HG02759 (cell line): Measurements from ENCODE around the gene ZNF385B.

Experiments used
- ATAC-seq: cut with Tn5 transposase; IDR thresholded peaks from one replicate; pipeline ENCODE4 v1.9.1; 2021; ENCODE audit warnings: mild to moderate bottlenecking, moderate library complexity; ENCODE audit not compliant: unreplicated experiment

ZNF385B gene

DNA sequence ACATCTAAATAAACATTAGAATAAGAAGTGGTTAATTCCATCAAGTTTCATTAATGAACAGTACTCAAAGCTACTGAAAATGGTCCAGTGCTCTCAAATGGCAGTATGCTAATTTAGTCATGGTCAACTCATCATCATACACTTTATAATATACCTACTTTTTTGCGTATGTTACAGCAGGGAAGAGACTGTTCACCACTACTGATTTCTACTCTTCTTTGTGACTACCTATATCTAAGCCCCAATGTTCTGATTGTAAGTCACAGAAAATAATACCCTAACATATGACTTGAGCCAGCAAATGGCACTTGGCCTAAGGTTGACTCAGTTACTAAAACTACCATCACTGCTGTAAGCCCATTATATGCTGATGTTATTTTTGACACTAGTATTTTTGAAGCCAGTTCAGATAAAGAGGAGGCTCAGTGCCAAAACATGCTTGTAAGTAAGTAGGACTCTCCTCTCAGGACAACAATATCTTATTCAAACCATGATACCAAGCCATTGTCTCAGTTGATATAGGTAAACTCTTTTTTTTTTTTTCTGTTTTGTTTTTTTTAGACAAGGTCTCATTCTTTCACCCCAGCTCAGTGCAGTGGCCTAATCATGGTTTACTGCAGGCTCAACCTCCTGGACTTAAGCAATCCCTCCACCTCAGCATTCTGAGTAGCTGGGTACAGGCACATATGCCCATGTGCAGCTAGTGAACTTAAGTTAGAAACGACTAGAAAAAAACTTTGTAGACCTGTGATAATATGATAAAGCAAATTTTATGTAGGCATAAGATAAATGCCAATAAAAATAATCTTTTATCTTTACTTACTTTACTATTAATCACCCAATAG is 266.9 kb downstream of the ZNF385B start:
- no peak for ATAC-seq

DNA sequence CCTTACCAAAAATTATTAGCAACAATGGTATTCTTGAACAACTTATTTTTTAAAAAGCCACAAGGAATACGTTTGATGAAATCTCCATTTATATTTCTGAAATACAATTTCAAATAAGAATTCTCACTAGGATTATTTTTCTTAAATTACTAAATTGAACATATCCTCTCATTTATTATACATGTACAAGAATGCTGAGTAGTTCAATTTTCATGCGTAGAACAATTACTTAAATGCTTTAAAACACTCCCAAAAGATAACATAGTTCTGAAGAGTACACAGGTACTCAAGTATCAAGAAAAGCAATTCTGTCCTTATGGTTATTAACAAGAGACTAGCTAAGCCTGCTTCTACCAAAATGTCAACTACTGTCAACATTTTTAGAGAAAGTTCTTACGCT is 268.1 kb downstream of the ZNF385B start:
- ATAC-seq = no peak

DNA sequence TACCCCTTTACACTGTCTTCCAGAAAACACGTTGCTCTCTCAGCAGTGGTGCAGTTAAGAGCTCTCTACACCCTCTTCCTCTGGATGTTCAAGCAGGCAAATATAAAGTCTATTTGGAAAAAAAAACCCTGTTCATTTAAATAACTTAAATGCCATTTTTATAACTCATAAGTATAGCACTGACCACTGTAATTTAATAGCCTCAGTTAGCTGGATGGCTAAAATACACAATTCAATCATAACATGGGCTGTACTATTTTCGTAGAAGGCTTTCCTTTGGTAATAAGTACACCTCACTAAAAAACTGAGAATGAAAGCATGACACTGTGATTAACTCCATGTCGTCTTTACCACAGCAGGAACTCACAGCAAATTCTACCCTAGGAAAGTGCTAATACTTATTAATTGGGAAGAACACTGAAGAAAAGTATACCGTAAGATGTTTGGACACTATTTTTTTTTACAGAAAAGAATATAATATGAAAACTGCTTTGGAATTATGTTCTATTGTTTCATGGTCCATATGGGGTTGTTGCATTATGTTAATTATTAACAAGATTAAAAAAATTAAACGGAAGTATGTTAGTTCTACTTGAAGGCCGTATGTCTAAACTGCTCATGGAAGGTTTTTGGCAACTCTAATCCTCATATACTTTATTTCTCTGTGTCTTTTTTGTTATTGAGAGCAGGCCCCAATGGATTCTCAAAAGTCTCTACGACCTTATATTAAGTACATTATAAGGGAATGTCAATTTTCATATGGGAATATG is 269.1 kb downstream of the ZNF385B start:
- ATAC-seq = no peak

DNA sequence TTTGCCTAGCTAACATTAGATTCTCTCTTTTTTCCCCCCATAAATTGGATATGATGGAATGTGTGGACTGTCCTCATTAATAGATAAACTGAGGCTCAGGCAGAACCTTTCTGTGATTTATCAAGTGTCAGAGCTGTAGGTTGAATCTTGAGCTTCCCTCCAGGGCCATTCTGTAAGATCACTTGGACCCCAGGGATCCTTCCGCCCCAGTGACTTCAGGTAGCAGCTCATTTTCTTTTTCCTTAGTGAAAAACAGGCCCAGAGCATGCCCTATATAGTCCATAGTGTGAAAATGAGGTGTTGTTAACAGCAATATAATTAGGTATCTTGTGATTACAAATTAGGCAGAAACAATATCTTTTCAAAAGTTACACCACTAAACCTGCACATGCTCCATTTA is 269.7 kb downstream of the ZNF385B start:
- no peak for ATAC-seq

DNA sequence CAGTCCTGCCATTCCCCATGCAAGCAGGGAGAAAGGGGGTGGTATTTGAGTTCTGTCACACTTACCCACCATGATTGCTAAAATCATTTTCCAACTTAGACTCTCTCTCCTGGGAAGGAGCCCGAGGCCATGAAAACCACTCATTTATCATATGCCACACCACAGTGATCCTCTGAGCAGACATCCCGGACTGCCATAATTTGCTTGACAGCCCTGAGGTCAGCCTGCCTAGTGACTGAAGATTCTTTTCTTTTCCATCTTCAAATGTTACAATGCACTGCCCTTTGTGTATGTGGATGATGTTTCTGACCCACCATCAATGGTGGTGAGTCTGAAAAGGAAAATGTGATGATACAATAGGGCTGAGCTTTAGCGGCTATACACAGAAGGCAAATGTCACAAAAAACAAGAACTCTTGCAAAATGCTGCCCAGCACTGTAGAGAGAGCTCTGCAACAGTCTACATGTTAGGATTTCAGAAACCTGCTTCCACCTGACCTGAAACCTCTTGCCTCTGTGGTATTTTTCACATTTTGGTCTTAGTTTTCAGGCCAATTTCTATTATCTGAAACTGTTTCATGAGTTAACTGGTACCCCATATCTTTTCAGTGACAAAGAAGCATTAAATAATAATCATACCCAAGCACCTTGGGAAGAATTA is 272.8 kb downstream of the ZNF385B start:
- ATAC-seq = no peak

DNA sequence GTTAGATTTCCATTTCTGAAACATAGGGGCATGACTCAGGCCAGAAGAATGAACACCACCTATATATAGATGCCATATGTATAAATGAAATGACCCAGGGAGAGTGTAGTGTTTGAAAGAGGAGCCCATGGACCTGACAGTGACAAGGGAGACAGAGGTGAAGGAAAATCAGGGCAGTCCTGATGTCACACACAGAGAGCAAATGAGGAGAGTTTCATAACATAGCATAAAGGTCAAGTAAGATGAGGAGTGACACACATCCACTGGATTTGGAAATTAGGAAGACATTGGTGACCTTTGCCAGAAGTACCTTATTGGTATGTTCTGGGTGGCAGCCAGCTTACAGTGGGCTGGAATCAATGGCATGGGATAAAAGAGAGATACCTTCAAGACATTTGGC is 276.7 kb downstream of the ZNF385B start:
- ATAC-seq = no peak

DNA sequence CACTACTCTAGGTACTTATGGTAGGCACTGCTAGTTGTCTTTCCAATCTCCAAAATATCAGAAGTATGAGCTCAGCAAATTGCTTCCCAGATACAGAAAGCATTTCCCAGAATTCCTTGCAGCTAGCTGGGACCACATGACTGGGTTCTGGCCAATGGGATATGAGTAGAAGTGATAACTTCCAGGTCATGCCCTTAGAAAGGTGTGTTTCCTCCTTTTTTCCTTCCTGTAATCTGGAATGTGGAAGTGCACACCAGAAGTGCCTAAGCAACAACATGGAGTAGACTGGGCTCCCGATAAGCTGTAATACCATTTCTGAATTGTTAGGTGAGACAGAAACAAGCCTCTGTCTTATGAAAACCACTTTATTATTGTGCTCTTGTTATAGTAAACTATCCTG is 279.8 kb downstream of the ZNF385B start:
- ATAC-seq = no peak

DNA sequence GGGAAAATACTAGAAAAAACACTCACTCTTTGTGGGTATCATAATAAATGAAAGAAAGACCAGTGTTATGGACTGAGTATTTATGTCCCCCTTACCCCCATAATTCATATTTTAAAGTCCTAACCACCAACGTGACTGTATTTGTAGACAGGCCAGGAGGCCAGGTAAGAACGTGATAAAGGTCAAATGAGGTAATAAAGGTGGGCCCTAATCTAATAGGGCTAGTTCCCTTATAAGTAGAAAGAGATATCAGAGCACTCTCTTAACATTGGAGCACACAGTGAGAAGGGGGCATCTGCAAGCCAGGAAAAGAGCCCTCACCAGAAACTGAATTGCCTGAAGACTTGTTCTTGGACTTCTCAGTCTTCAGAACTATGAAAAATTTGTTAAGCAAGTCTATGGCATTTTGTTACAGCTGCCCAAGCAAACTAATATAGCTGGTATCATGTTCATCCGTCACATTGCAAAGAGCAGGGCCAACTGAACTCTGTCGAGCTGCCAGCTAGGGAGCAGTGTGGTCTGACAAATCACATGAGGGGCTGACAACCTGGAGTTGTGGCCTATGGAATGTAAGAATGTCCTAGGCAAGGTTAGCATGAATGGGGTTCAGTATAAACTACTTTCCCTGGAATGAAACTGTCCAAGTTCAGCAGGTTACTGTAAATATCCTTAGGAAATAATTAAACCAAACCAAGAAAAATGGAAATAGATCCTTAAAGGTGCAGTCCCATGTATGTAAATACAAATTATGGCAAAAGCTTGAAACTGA is 280.9 kb downstream of the ZNF385B start:
- no peak for ATAC-seq

DNA sequence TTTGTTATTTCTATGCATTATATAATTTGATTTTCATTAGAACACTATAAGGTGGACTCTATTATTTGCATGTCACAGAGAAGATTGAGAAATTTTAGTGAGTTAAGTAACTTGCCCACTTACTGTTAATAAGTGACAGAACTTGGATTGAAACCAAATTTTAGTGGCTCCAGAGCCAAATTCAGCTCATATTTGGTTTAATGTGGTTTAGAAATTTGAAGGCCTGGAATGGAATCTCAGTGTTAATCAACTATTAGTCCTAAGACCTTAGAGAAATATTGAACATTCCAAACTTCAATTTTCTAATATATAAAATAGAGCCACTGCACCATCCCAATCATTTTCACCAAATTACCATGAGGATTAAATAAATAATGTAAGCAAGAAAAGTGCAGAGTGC is 281.6 kb downstream of the ZNF385B start:
- no peak for ATAC-seq

DNA sequence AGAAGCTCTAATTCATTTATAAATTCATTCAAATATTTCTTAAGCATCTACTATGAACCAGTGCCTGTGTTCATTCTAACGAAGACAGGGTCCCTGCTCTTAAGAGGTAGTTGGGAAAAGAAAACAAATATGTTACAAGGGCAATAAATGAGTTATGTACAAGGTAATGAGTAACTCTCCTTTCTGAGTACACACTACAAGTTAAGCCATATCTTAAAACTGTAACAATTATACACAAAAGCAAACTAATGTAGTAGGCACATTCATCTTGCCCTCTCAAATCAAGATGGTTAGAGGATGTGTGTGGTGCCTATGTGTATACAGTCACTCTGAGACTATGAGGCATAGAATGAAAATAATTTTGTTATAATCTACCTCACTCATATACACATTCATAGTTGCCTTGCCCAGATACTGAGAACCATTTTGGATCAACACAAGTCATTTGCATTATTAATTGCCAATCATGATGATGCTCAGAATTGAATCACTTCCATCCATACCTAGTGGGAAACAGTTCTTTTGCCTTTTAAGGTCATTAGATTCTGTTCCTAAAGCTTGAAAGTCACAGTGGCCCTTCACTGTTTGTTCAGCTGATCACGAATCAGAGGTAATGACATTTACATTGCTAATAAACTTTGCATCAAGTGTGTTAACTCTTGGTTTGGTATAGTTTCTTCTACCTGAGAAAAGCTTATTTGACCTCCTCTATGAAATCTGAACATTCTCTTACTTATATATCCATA is 283.1 kb downstream of the ZNF385B start:
- ATAC-seq = no peak

DNA sequence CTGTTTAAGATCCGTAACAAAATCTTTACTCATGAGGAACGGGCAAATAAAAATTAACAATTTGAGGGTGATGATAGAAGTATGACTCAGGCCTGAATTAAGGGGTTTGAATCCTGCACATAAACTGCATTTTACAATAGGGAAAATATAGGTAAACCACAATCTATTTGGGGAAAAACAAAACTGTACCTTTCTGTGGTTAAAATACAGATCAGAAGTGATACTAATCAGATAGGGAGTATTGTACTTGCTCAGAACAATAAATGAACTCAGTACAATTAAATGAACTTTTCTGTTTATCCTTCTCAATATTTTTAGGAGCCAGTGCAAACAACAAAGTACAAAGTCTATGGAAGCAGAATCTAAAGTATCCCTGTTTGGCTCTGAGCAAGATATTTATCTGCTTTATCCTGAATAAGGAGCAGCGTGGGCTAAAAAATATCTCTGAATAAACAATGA is 287.3 kb downstream of the ZNF385B start:
- no peak for ATAC-seq

DNA sequence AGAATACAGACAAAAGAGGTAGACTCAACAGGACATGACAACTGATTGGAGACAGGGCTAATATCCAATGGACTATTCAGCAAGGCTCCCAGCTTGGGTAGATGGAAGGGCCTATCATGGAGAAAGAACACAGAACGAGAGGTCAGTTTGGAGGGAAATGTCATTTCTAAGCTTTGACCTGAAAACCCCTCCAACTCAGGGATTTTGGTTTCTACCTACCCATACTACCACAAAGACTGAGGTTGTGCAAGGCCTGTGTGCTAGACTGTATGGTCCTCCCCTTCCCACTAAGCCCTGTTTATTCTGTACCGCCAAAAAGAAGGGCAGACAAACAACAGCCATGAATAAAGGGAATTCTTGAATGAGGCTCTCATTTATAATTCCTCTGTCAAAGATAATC is 288.9 kb downstream of the ZNF385B start:
- ATAC-seq = no peak

DNA sequence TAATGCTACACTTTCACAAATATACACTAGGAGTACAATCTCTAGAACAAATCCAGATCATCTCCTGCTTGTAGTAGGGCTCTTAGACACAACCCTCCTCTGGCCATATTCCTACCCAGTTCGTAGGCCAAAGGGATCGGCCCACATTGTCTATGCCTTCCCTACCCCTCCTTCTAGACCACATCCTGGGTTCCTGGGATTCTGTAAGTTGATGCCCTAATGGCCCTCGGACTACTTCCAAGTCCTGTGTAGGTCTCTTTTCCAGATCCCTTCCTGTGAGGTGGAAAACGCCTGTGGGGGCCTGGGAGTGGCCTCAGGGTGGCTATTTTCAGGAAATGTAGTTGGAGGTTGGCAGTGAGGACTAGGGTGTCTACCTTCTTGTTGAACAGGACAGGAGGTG is 289.7 kb downstream of the ZNF385B start:
- ATAC-seq = no peak

DNA sequence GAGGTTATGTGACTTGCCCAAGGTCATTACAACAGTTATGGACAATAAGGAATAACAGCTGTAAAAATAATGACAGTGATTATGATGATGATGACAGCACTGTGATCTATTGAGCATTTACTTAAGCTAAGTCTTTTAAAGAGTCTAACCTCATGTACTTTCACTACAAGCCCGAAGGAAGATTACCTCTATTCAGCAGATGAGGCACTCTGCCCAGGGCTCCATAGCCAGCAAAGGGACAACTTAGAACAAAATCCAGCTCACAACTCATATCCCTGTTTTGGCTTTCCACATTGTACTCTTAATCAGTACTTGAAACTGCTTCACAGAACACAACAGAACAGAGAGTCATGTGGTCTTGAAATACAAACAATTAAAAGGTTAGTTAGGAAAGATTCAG is 290.2 kb downstream of the ZNF385B start:
- no peak for ATAC-seq

DNA sequence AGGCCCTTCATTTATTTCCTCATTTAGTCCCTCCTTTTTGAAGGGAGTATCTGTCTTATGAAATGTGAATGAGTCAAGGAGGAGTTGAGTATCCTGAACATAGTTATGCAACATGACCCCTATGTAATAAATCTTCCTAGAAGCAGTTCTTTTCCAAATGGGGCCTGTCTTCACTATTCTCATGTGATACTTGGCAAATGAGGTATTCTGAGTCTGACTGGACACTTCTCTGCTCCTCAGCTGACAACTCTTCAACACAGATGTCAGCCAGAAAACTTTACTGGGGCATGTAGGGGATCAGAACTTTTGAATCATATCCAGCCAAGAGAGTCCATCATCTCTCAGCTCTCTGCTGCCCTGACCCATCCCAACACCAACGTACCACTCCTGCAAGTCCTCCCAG is 291.6 kb downstream of the ZNF385B start:
- ATAC-seq = no peak

DNA sequence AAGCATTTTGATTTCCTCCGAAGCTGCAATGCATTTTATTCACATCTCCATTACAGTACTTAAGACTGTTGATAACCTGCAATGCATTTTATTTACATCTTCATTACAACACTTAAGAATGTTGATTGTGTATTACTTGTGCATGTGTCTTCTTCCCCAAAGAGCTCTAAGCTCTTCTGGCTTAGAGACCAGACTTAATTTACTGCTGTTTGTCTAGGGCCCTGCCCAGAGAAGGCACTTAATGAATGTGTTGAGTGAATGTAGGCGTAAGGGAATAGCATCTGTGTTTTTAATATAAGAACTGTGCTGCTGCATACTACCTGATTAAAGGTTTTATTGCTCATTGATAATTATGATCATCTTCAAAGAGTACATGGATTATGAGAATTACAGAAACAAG is 295.6 kb downstream of the ZNF385B start:
- no peak for ATAC-seq

DNA sequence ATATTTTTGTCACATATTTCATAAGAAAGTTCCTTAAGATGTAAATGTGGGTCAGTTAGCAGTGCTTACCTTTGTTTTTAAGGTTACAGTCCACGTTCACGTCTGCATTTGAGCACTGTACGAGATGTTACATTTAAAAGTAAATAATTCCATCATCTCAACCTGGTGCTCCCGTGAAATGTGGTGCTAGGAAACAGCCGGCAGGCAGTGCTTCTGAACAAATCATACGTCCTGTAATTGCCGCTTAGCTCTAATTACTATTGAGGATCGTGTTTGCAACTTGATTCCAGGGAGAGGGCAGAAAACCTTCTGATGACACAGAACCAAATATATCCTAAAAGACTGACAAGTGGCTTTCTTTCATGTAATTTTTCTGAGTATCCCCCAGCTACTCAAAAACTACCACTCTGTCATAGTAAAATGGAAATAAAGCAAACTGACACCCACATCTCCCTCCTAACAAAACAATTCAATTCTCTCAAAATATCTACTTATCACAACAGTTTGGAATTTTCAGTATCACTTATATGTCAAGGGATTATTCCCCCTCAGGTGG is 299.0 kb downstream of the ZNF385B start:
- ATAC-seq = no peak

DNA sequence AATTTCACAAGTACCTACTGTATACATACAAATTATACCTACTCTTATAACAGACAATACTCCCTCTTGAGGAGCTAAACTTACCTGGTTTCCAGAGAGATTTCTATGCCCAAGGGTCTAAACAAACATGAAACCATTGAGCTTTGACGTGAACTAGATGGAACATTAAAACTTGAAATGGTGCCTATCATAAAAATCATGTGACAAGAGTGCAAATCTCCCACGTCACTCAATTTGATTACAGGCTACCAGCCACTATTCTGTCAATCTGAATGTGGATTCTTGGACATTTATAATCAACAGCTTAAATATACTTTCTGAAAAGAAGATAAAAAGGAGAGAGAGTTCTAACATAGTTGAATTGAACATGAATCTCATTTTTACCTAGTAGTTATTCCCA is 299.7 kb downstream of the ZNF385B start:
- no peak for ATAC-seq

DNA sequence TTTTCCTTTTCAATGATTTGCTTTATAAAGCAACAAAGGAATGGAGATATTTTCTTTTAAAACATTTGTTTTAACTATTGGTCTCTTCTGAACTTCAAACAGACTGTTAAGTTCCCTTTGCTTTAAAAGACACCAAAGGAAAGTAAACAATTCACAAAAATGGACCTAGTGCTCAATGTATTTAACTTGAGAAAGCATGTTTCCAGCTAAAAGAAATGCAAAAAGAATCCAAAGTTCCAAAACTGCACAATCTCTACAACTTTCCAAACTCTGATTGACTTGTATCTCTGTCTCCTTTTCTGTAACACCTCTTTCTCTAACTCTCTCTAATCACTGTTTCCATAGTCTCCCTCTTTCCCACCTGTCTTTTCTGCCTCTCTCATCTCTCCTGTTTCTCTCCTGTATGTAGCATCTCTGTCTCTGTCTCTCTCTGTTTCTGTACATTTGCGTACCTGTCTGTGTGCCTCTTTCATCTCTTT is 301.1 kb downstream of the ZNF385B start:
- no peak for ATAC-seq
